CD8-positive, alpha-beta memory T cell (primary cell): ENCODE data around the gene FA2H. TPM values are rescaled to one million over a fixed set of nuclear protein-coding genes. Genes with fewer than 3 reads are reported as not detected.

Experiments
- CTCF ChIA-PET: fragments of 350-600 bp; sonication (Branson Sonifier 250); formaldehyde crosslinking; loops from one replicate; lab custom pipeline; 2021; ENCODE audit warnings: antibody characterized with exemption; lab: Charles Lee
- POLR2A ChIA-PET: fragments of 350-600 bp; sonication (Branson Sonifier 250); formaldehyde crosslinking; loops from one replicate; lab custom pipeline; 2021; ENCODE audit warnings: antibody characterized with exemption; lab: Charles Lee
- DNase-seq, 5 donors: peaks; one replicate each; pipeline versions ENCODE4 v3.0.0 to v3.0.0-alpha.2; 2020 to 2022; ENCODE audit warnings: mixed read lengths in 1 of 5
- H3K27ac ChIP-seq: one replicate; pipeline ENCODE4 v1.7.0; 2013; ENCODE audit warnings: low read depth, mild to moderate bottlenecking, low read length, moderate library complexity
- H3K27me3 ChIP-seq: 2 replicates; pipeline ENCODE4 v1.7.0; 2013; ENCODE audit warnings: low read length, mild to moderate bottlenecking; ENCODE audit not compliant: insufficient read depth, poor library complexity, severe bottlenecking
- H3K36me3 ChIP-seq: 2 replicates; pipeline ENCODE4 v1.7.0; 2013; ENCODE audit warnings: mild to moderate bottlenecking, low read length, moderate library complexity; ENCODE audit not compliant: insufficient read depth
- H3K4me1 ChIP-seq: 2 replicates; pipeline ENCODE4 v1.7.0; 2013; ENCODE audit warnings: mild to moderate bottlenecking, low read length, moderate library complexity; ENCODE audit not compliant: insufficient read depth
- H3K4me3 ChIP-seq: 2 replicates; pipeline ENCODE4 v1.7.0; 2013; ENCODE audit warnings: mild to moderate bottlenecking, low read length
- H3K9me3 ChIP-seq: 2 replicates; pipeline ENCODE4 v1.7.0; 2013; ENCODE audit warnings: mild to moderate bottlenecking, low read length
- H3K27ac Mint-ChIP-seq, 8 donors: one replicate each; pipeline ENCODE4 v1.8.0; 2020 to 2021; ENCODE audit warnings: mixed read lengths in 8 of 8, mild to moderate bottlenecking in 6 of 8, inconsistent platforms in 3 of 8, moderate library complexity in 3 of 8
- H3K27me3 Mint-ChIP-seq, 2 donors: one replicate each; pipeline ENCODE4 v1.8.0; 2020 to 2021; ENCODE audit warnings: mixed read lengths in 2 of 2, mild to moderate bottlenecking in 1 of 2, moderate library complexity in 1 of 2
- H3K36me3 Mint-ChIP-seq, 3 donors: one replicate each; pipeline ENCODE4 v1.8.0; 2020 to 2021; ENCODE audit warnings: mixed read lengths in 3 of 3, inconsistent platforms in 1 of 3, mild to moderate bottlenecking in 1 of 3
- H3K4me1 Mint-ChIP-seq, 3 donors: one replicate each; pipeline ENCODE4 v1.8.0; 2020 to 2021; ENCODE audit warnings: mixed read lengths in 3 of 3, inconsistent platforms in 1 of 3, mild to moderate bottlenecking in 1 of 3
- H3K4me3 Mint-ChIP-seq, 7 donors: one replicate each; pipeline ENCODE4 v1.8.0; 2020 to 2021; ENCODE audit warnings: mixed read lengths in 7 of 7, mild to moderate bottlenecking in 6 of 7, moderate library complexity in 4 of 7, inconsistent platforms in 2 of 7
- H3K9me3 Mint-ChIP-seq, 5 donors: one replicate each; pipeline ENCODE4 v1.8.0; 2020 to 2022; ENCODE audit warnings: mixed read lengths in 5 of 5, mild to moderate bottlenecking in 3 of 5, moderate library complexity in 2 of 5, inconsistent platforms in 1 of 5
- polyA plus RNA-seq: library from polyadenylated mRNA; unstranded; fragments of 300-500 nt; fragmentation: Illumina TruSeq; gene quantifications from one replicate; pipeline ENCODE4 v1.2.3, GENCODE V29; 2021
- total RNA-seq, 2 experiments: library from RNA; stranded (reverse); gene quantifications; one replicate each; pipeline ENCODE4 v1.2.3, GENCODE V29; 2021

The FA2H gene
- total and polyA plus RNA-seq, 3 experiments from 2014 or later, result not detected

- Mint-ChIP-seq H3K9me3 (no peaks in the 10 kb centered on the region), H3K27me3 (peaks cover 5 to 13% of the 10 kb centered on the region in 2 donors), H3K27ac (no peak overlapping the region), H3K36me3 (no peaks in the 10 kb centered on the region), H3K4me1 (no peaks in the 10 kb centered on the region), H3K4me3 (no peak overlapping the region)
- Histone ChIP-seq H3K9me3 (no peaks in the 10 kb centered on the region), H3K27me3 (no peaks in the 10 kb centered on the region), H3K4me1 (no peaks in the 10 kb centered on the region), H3K36me3 (no peaks in the 10 kb centered on the region), H3K27ac (no peak overlapping the region), H3K4me3 (no peak overlapping the region)
- DNase-seq, result no peak
- ChIA-PET POLR2A (no interaction called here), CTCF (no interaction called here)
Measured at GRCh38 chr16:74747716-74748615, 26.7 kb downstream of the FA2H start.

DNA sequence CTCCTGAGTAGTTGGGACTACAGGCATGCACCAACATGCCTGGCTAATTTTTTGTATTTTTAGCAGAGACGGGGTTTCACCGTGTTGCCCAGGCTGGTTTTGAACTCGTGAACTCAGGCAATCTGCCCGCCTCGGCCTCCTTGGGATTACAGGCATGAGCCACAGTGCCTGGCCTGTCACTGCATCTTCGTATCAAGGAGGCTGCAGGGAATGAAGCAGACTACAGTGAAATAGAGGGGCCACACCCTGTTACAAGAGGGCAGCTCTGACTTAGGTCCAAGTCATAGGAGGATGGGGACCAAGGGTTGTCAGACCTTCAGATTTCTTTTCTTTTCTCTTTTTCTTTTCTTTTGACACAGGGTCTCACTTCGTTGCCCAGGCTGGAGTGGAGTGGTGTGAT, 28.7 kb downstream of the FA2H start:
- POLR2A ChIA-PET, result no interaction called here
- Mint-ChIP-seq H3K9me3 (no peaks in the 10 kb centered on the region), H3K27ac (no peak overlapping the region), H3K4me1 (no peaks in the 10 kb centered on the region), H3K4me3 (no peak overlapping the region), H3K27me3 (no peaks in the 10 kb centered on the region), H3K36me3 (no peaks in the 10 kb centered on the region)
- no peaks in the 10 kb centered on the region for H3K27me3 ChIP-seq
- CTCF ChIA-PET, result no interaction called here
- DNase-seq, result no peak
- H3K4me3 ChIP-seq, result no peak overlapping the region
- H3K36me3 ChIP-seq, result no peaks in the 10 kb centered on the region
- H3K4me1 ChIP-seq, result no peaks in the 10 kb centered on the region
- H3K9me3 ChIP-seq, result no peaks in the 10 kb centered on the region
- H3K27ac ChIP-seq, result no peak overlapping the region

- no peaks in the 10 kb centered on the region for H3K36me3 ChIP-seq
- CTCF ChIA-PET, result no interaction called here
- no peak overlapping the region for H3K27ac ChIP-seq
- no peak for DNase-seq
- no peaks in the 10 kb centered on the region for H3K36me3 Mint-ChIP-seq
- H3K4me1 Mint-ChIP-seq, result no peaks in the 10 kb centered on the region
- H3K27me3 ChIP-seq, result no peaks in the 10 kb centered on the region
- no peak overlapping the region for H3K27ac Mint-ChIP-seq
- H3K27me3 Mint-ChIP-seq, result no peaks in the 10 kb centered on the region
- H3K9me3 Mint-ChIP-seq, result no peaks in the 10 kb centered on the region
- H3K4me1 ChIP-seq, result no peaks in the 10 kb centered on the region
- H3K4me3 Mint-ChIP-seq, result no peak overlapping the region
- no peak overlapping the region for H3K4me3 ChIP-seq
- POLR2A ChIA-PET, result no interaction called here
- H3K9me3 ChIP-seq, result no peaks in the 10 kb centered on the region
Measured at GRCh38 chr16:74745109-74745615, 29.5 kb downstream of the FA2H start.

- no peak overlapping the region for H3K27ac Mint-ChIP-seq
- H3K4me3 ChIP-seq, result no peak overlapping the region
- no peaks in the 10 kb centered on the region for H3K9me3 Mint-ChIP-seq
- no peak for DNase-seq
- no peaks in the 10 kb centered on the region for H3K36me3 Mint-ChIP-seq
- H3K9me3 ChIP-seq, result no peaks in the 10 kb centered on the region
- H3K4me1 ChIP-seq, result no peaks in the 10 kb centered on the region
- no peaks in the 10 kb centered on the region for H3K36me3 ChIP-seq
- H3K27me3 Mint-ChIP-seq, result peaks cover 0 to 4% of the 10 kb centered on the region in 2 donors
- no peaks in the 10 kb centered on the region for H3K4me1 Mint-ChIP-seq
- POLR2A ChIA-PET, result interaction anchor here (0.6 kb wide), 1 partner anchor 208 kb away, joined by 3 read pairs; no protein-coding TSS in a partner anchor
- no peak overlapping the region for H3K4me3 Mint-ChIP-seq
- H3K27me3 ChIP-seq, result no peaks in the 10 kb centered on the region
- CTCF ChIA-PET, result no interaction called here
- H3K27ac ChIP-seq, result no peak overlapping the region
Measured at GRCh38 chr16:74744566-74744965, 30.1 kb downstream of the FA2H start.

GRCh38 chr16:74743668-74744299, 30.8 kb downstream of the FA2H start:
- ChIA-PET CTCF (no interaction called here), POLR2A (interaction anchor here (0.6 kb wide), 1 partner anchor 209 kb away, joined by 3 read pairs; no protein-coding TSS in a partner anchor)
- no peaks in the 10 kb centered on the region for H3K9me3 Mint-ChIP-seq
- H3K27me3 ChIP-seq, result no peaks in the 10 kb centered on the region
- no peak overlapping the region for H3K27ac ChIP-seq
- H3K36me3 Mint-ChIP-seq, result no peaks in the 10 kb centered on the region
- no peaks in the 10 kb centered on the region for H3K4me1 Mint-ChIP-seq
- no peak overlapping the region for H3K4me3 Mint-ChIP-seq
- no peak overlapping the region for H3K4me3 ChIP-seq
- DNase-seq, result no peak
- H3K4me1 ChIP-seq, result no peaks in the 10 kb centered on the region
- no peaks in the 10 kb centered on the region for H3K36me3 ChIP-seq
- H3K27ac Mint-ChIP-seq, result no peak overlapping the region
- H3K9me3 ChIP-seq, result no peaks in the 10 kb centered on the region
- H3K27me3 Mint-ChIP-seq, result peaks cover 0 to 4% of the 10 kb centered on the region in 2 donors

GRCh38 chr16:74743045-74743667, 31.5 kb downstream of the FA2H start:
- no peaks in the 10 kb centered on the region for H3K4me1 Mint-ChIP-seq
- no peaks in the 10 kb centered on the region for H3K36me3 Mint-ChIP-seq
- Histone ChIP-seq H3K4me3 (no peak overlapping the region), H3K9me3 (no peaks in the 10 kb centered on the region), H3K36me3 (no peaks in the 10 kb centered on the region), H3K4me1 (no peaks in the 10 kb centered on the region), H3K27ac (no peak overlapping the region), H3K27me3 (no peaks in the 10 kb centered on the region)
- ChIA-PET POLR2A (no interaction called here), CTCF (no interaction called here)
- no peak for DNase-seq
- no peak overlapping the region for H3K4me3 Mint-ChIP-seq
- peaks cover 0 to 4% of the 10 kb centered on the region in 2 donors for H3K27me3 Mint-ChIP-seq
- H3K27ac Mint-ChIP-seq, result no peak overlapping the region
- H3K9me3 Mint-ChIP-seq, result no peaks in the 10 kb centered on the region

DNA sequence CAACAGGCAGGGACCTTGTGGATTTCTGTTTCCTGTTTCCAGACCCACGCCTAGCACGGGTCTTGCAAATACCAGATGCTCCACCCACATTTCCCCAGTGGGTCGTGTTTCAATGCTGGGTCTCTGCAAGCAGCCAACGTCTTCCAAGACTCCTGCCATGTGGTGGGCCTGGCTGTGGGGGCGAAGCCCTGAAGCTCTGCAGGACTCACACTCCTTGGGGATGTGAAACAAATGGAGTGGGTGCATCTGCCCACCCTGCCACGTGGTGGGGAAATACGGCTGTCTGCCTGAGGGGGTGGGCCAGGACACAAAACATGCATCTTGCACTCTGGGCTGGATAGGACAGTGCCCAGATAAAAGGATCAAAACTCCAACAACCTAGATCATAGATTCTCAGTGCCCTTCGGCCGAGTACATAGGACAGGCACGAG, 32.6 kb downstream of the FA2H start:
- no peak overlapping the region for H3K27ac ChIP-seq

More for the DNA sequence above, 32.6 kb downstream of the FA2H start:
- H3K9me3 ChIP-seq, result no peaks in the 10 kb centered on the region
- no peaks in the 10 kb centered on the region for H3K4me1 ChIP-seq
- no peak for DNase-seq
- ChIA-PET CTCF (no interaction called here), POLR2A (no interaction called here)
- H3K36me3 ChIP-seq, result no peaks in the 10 kb centered on the region
- H3K4me3 ChIP-seq, result no peak overlapping the region
- Mint-ChIP-seq H3K4me3 (no peak overlapping the region), H3K9me3 (no peaks in the 10 kb centered on the region), H3K36me3 (no peaks in the 10 kb centered on the region), H3K27me3 (peaks cover 0 to 4% of the 10 kb centered on the region in 2 donors), H3K27ac (no peak overlapping the region), H3K4me1 (no peaks in the 10 kb centered on the region)
- H3K27me3 ChIP-seq, result no peaks in the 10 kb centered on the region
